ENCODE data around the gene LILRA6. TPM values are rescaled to one million over a fixed set of nuclear protein-coding genes. Genes with fewer than 3 reads are reported as not detected.

The LILRA6 gene
- not detected in 2 replicates for total RNA-seq (ENCODE audit: low replicate concordance)

GRCh38 chr19:54242646-54243045 is at the start of gene LILRA6:
Gene LILRA6 (minus strand): TSS chr19:54242790.

GRCh38 chr19:54281007-54281728 is 38.6 kb upstream of the LILRA6 start, which contains the start of gene LILRB2:
Gene LILRB2 (minus strand): TSS chr19:54281110. CDS start chr19:54280496, 614 bp downstream.

GRCh38 chr19:54257116-54257480 is 14.5 kb upstream of the LILRA6 start, which contains the start of gene LILRB5:
Gene LILRB5 (minus strand): TSS chr19:54257273. CDS start chr19:54257193, 80 bp downstream.

GRCh38 chr19:54222474-54223276 is 19.9 kb downstream of the LILRA6 start, which contains the start of gene LILRB3:
Gene LILRB3 (minus strand): TSS chr19:54223007. CDS start chr19:54222976, 31 bp downstream.

GRCh38 chr19:54191011-54191810 is 51.4 kb downstream of the LILRA6 start, which contains the start of gene TSEN34:
Gene TSEN34 (plus strand): TSS chr19:54191308. CDS start chr19:54191365, 57 bp downstream.

GRCh38 chr19:54189145-54189734 is 53.4 kb downstream of the LILRA6 start, which contains the start of gene MBOAT7:
Gene MBOAT7 (minus strand): TSS chr19:54189580. CDS start chr19:54188508, 1,072 bp downstream.

Other genes with a start within 250 kb of the LILRA6 start
- not detected in 2 replicates for gene VSTM1, start 178.9 kb downstream of the LILRA6 start, total RNA-seq (ENCODE audit: low replicate concordance)
- gene TARM1, start 161.4 kb downstream of the LILRA6 start, total RNA-seq (ENCODE audit: low replicate concordance): not detected in 2 replicates
- gene OSCAR, start 142.0 kb downstream of the LILRA6 start, total RNA-seq (ENCODE audit: low replicate concordance): 0.12 and 1.2 TPM in 2 replicates
- 19.7 and 24.4 TPM in 2 replicates for gene NDUFA3, start 139.9 kb downstream of the LILRA6 start, total RNA-seq (ENCODE audit: low replicate concordance)
- gene TFPT, start 127.1 kb downstream of the LILRA6 start, total RNA-seq (ENCODE audit: low replicate concordance): 14.4 and 28.5 TPM in 2 replicates
- gene PRPF31, start 127.0 kb downstream of the LILRA6 start, total RNA-seq (ENCODE audit: low replicate concordance): 62.4 and 62.5 TPM in 2 replicates
- 9.1 and 10.5 TPM in 2 replicates for gene CNOT3, start 105.0 kb downstream of the LILRA6 start, total RNA-seq (ENCODE audit: low replicate concordance)
- gene LENG1, start 83.1 kb downstream of the LILRA6 start, total RNA-seq (ENCODE audit: low replicate concordance): 2.3 and 6.5 TPM in 2 replicates
- gene TMC4, start 69.6 kb downstream of the LILRA6 start, total RNA-seq (ENCODE audit: low replicate concordance): 0.15 TPM in 1 of 2 replicates, not detected in the other
- 7.8 and 27.6 TPM in 2 replicates for gene MBOAT7, start 53.2 kb downstream of the LILRA6 start, total RNA-seq (ENCODE audit: low replicate concordance)
- gene TSEN34, start 51.5 kb downstream of the LILRA6 start, total RNA-seq (ENCODE audit: low replicate concordance): 14.4 and 56.0 TPM in 2 replicates
- gene RPS9, start 41.9 kb downstream of the LILRA6 start, total RNA-seq (ENCODE audit: low replicate concordance): 975 and 2,995 TPM in 2 replicates
- gene LILRB3, start 19.8 kb downstream of the LILRA6 start, total RNA-seq (ENCODE audit: low replicate concordance): not detected in 2 replicates
- not detected in 2 replicates for gene LILRB5, start 14.5 kb upstream of the LILRA6 start, total RNA-seq (ENCODE audit: low replicate concordance)
- gene LILRB2, start 38.3 kb upstream of the LILRA6 start, total RNA-seq (ENCODE audit: low replicate concordance): not detected in 2 replicates
- not detected in 2 replicates for gene LILRA5, start 70.4 kb upstream of the LILRA6 start, total RNA-seq (ENCODE audit: low replicate concordance)
- gene LILRA4, start 96.4 kb upstream of the LILRA6 start, total RNA-seq (ENCODE audit: low replicate concordance): not detected in 2 replicates
- not detected in 2 replicates for gene LAIR1, start 122.1 kb upstream of the LILRA6 start, total RNA-seq (ENCODE audit: low replicate concordance)
- gene TTYH1, start 172.7 kb upstream of the LILRA6 start, total RNA-seq (ENCODE audit: low replicate concordance): not detected in 2 replicates
- 36.5 and 53.7 TPM in 2 replicates for gene LENG8, start 206.4 kb upstream of the LILRA6 start, total RNA-seq (ENCODE audit: low replicate concordance)
- 5.4 and 14.1 TPM in 2 replicates for gene LENG9, start 221.0 kb upstream of the LILRA6 start, total RNA-seq (ENCODE audit: low replicate concordance)
- 2.9 and 41.0 TPM in 2 replicates for gene CDC42EP5, start 230.5 kb upstream of the LILRA6 start, total RNA-seq (ENCODE audit: low replicate concordance)

Data from smooth muscle cell of the coronary artery (primary cell).